Astrocyte of the spinal cord (primary cell): ENCODE results near the gene FUT8.

Source experiments
- DNase-seq: peaks from one replicate; pipeline ENCODE4 v3.0.0; 2011; ENCODE audit warnings: low read depth, low spot score
- H3K4me3 ChIP-seq: 2 replicates; pipeline ENCODE4 v1.5.1; 2011; ENCODE audit warnings: low read depth, mild to moderate bottlenecking, low read length, moderate library complexity
- CTCF ChIP-seq: IDR thresholded peaks from 2 replicates; pipeline ENCODE4 v1.5.1; 2012; ENCODE audit warnings: low read depth, mild to moderate bottlenecking, low read length, inconsistent platforms
- in situ Hi-C: cut with HindIII; loops from 2 replicates; pipeline ENCODE4 v1.10.0; 2017; ENCODE audit warnings: low sequenced_read_pairs

Gene FUT8

GRCh38 chr14:65564370-65564769 is 151.8 kb downstream of the FUT8 start:
- no peak overlapping the region for H3K4me3 ChIP-seq
- TF ChIP-seq CTCF = no peak
- no peak for DNase-seq
- in situ Hi-C loops = no loop called here

- DNase-seq = no peak
- TF ChIP-seq CTCF = no peak
- no peak overlapping the region for H3K4me3 ChIP-seq
- in situ Hi-C loops = no loop called here
These were observed 153.4 kb downstream of the FUT8 start for GRCh38 chr14:65565948-65566347.

- no peak for DNase-seq
- H3K4me3 ChIP-seq = no peak overlapping the region
- in situ Hi-C loops = no loop called here
- no peak for TF ChIP-seq CTCF
These were observed 154.4 kb downstream of the FUT8 start for GRCh38 chr14:65566820-65567522.

- in situ Hi-C loops = no loop called here
- no peak for TF ChIP-seq CTCF
- H3K4me3 ChIP-seq = no peak overlapping the region
- DNase-seq = no peak
These were observed 162.1 kb downstream of the FUT8 start for GRCh38 chr14:65574611-65575010.

- H3K4me3 ChIP-seq = no peak overlapping the region
- no peak for DNase-seq
- in situ Hi-C loops = no loop called here
- TF ChIP-seq CTCF = no peak
These were observed 162.9 kb downstream of the FUT8 start for GRCh38 chr14:65575389-65575788.

GRCh38 chr14:65580973-65581372 is 168.4 kb downstream of the FUT8 start:
- in situ Hi-C loops = no loop called here
- DNase-seq = no peak
- TF ChIP-seq CTCF = no peak
- no peak overlapping the region for H3K4me3 ChIP-seq
